ENCODE data around the gene SDHC. TPM values are rescaled to one million over a fixed set of nuclear protein-coding genes. Genes with fewer than 3 reads are reported as not detected.

SDHC gene
- total and polyA plus RNA-seq, 2 experiments from 2014 or later = 84.4 to 107 TPM

DNA sequence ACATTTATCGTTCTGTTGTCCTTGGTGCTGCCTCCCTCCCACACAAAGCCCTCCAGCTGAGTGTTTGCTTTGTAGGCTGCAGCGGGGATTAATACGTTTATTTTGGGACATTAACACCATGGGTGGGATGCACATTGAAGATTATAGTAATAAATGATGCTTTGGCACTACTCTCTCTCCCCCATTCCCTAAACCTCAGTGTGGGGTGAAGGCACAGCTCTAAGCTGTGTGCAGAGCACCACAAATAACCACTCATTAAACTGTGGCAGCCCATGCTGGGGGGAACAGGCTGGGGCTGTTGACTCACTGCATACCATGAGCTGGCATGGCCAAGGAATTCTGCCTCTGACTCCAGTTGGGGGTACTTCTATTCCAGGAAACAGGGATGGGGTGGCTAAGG lies 48.0 kb upstream of the SDHC start (continued):
- TF ChIP-seq CTCF (conservative IDR thresholded peaks at IDR 0.05; ENCODE audit: low read depth in 2 of 2) (no peak), EZH2phosphoT487 (IDR thresholded peaks at IDR 0.05; ENCODE audit: unreplicated experiment) (no peak), ZNF331 (CRISPR knock-in tag; IDR thresholded peaks at IDR 0.05; ENCODE audit: low read depth) (no peak)

- Mint-ChIP-seq H3K36me3 (ENCODE audit: low read depth) (no peaks in the 10 kb centered on the region), H3K9me3 (no peaks in the 10 kb centered on the region), H3K4me1 (peaks cover 13% of the 10 kb centered on the region), H3K27ac (no peak overlapping the region), H3K27me3 (ENCODE audit: insufficient read depth, low read depth, poor library complexity) (no peaks in the 10 kb centered on the region), H3K4me3 (no peak overlapping the region)
- Histone ChIP-seq H2AFZ (no peak overlapping the region; the same call in 1 of the 2 replicates), H3K4me1 (ENCODE audit: insufficient read depth) (peaks cover 15% of the 10 kb centered on the region), H3K9me2 (ENCODE audit: insufficient read depth) (no peaks in the 10 kb centered on the region), H3K27me3 (ENCODE audit: insufficient read depth) (no peaks in the 10 kb centered on the region), H3F3A (replicated peaks; ENCODE audit: low read depth) (no peaks in the 10 kb centered on the region), H3K79me2 (replicated peaks; ENCODE audit: insufficient read depth) (no peaks in the 10 kb centered on the region), H3K4me3 (no peak overlapping the region), H3K36me3 (ENCODE audit: insufficient read depth) (no peaks in the 10 kb centered on the region), H4K20me1 (replicated peaks; ENCODE audit: insufficient read depth) (no peaks in the 10 kb centered on the region), H3K4me2 (0 out of 2 replicates have a peak overlapping the region, but pooled peaks have one; percentile 35), H3K27ac (ENCODE audit: low read depth) (no peak overlapping the region)
- DNase-seq (ENCODE audit: low spot score) (no peak), ATAC-seq (peak; percentile 70)
- TF ChIP-seq ZNF114 (CRISPR knock-in tag; IDR thresholded peaks at IDR 0.05) (no peak), POLR2AphosphoS5 (IDR thresholded peaks at IDR 0.05; ENCODE audit: low read depth) (no peak), NANOG (IDR thresholded peaks at IDR 0.05; ENCODE audit: borderline replicate concordance) (no peak), EZH2phosphoT487 (IDR thresholded peaks at IDR 0.05; ENCODE audit: unreplicated experiment) (no peak), CREB1 (CRISPR knock-in tag; IDR thresholded peaks at IDR 0.05; ENCODE audit: low read depth) (no peak), ETS1 (IDR thresholded peaks at IDR 0.05) (no peak), CTCF (conservative IDR thresholded peaks at IDR 0.05; ENCODE audit: low read depth in 2 of 2) (no peak), JUNB (IDR thresholded peaks at IDR 0.05; ENCODE audit: unreplicated experiment) (no peak), EZH2 (IDR thresholded peaks at IDR 0.05; ENCODE audit: low read depth, unreplicated experiment) (no peak), STAT1 (IDR thresholded peaks at IDR 0.05; ENCODE audit: unreplicated experiment) (no peak), ZNF331 (CRISPR knock-in tag; IDR thresholded peaks at IDR 0.05; ENCODE audit: low read depth) (no peak)
- TF ChIP-seq, protein P1, sequence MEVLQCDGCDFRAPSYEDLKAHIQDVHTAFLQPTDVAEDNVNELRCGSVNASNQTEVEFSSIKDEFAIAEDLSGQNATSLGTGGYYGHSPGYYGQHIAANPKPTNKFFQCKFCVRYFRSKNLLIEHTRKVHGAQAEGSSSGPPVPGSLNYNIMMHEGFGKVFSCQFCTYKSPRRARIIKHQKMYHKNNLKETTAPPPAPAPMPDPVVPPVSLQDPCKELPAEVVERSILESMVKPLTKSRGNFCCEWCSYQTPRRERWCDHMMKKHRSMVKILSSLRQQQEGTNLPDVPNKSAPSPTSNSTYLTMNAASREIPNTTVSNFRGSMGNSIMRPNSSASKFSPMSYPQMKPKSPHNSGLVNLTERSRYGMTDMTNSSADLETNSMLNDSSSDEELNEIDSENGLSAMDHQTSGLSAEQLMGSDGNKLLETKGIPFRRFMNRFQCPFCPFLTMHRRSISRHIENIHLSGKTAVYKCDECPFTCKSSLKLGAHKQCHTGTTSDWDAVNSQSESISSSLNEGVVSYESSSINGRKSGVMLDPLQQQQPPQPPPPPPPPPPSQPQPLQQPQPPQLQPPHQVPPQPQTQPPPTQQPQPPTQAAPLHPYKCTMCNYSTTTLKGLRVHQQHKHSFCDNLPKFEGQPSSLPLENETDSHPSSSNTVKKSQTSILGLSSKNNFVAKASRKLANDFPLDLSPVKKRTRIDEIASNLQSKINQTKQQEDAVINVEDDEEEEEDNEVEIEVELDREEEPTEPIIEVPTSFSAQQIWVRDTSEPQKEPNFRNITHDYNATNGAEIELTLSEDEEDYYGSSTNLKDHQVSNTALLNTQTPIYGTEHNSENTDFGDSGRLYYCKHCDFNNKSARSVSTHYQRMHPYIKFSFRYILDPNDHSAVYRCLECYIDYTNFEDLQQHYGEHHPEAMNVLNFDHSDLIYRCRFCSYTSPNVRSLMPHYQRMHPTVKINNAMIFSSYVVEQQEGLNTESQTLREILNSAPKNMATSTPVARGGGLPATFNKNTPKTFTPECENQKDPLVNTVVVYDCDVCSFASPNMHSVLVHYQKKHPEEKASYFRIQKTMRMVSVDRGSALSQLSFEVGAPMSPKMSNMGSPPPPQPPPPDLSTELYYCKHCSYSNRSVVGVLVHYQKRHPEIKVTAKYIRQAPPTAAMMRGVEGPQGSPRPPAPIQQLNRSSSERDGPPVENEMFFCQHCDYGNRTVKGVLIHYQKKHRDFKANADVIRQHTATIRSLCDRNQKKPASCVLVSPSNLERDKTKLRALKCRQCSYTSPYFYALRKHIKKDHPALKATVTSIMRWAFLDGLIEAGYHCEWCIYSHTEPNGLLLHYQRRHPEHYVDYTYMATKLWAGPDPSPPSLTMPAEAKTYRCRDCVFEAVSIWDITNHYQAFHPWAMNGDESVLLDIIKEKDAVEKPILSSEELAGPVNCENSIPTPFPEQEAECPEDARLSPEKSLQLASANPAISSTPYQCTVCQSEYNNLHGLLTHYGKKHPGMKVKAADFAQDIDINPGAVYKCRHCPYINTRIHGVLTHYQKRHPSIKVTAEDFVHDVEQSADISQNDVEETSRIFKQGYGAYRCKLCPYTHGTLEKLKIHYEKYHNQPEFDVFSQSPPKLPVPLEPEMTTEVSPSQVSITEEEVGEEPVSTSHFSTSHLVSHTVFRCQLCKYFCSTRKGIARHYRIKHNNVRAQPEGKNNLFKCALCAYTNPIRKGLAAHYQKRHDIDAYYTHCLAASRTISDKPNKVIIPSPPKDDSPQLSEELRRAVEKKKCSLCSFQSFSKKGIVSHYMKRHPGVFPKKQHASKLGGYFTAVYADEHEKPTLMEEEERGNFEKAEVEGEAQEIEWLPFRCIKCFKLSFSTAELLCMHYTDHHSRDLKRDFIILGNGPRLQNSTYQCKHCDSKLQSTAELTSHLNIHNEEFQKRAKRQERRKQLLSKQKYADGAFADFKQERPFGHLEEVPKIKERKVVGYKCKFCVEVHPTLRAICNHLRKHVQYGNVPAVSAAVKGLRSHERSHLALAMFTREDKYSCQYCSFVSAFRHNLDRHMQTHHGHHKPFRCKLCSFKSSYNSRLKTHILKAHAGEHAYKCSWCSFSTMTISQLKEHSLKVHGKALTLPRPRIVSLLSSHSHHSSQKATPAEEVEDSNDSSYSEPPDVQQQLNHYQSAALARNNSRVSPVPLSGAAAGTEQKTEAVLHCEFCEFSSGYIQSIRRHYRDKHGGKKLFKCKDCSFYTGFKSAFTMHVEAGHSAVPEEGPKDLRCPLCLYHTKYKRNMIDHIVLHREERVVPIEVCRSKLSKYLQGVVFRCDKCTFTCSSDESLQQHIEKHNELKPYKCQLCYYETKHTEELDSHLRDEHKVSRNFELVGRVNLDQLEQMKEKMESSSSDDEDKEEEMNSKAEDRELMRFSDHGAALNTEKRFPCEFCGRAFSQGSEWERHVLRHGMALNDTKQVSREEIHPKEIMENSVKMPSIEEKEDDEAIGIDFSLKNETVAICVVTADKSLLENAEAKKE (CRISPR knock-in tag; IDR thresholded peaks at IDR 0.05) = no peak
Measured at GRCh38 chr1:161266836-161267235, 47.3 kb upstream of the SDHC start.

All from GM23338 (cell line).